Astrocyte (in vitro differentiated cells and primary cell): Measurements from ENCODE around the gene BLACAT1. TPM values are rescaled to one million over a fixed set of nuclear protein-coding genes. Genes with fewer than 3 reads are reported as not detected.
"Not testable (repeated sequence)": the region's sequence is repeated elsewhere in the genome, so short reads cannot be mapped to it uniquely, and the experiment has no call there.

Experiments
- DNase-seq: peaks from one replicate; pipeline ENCODE4 v3.0.0-alpha.2; 2010; ENCODE audit warnings: low read depth
- FAIRE-seq: peaks from 2 replicates; lab custom pipeline; 2011; peaks lifted over from hg19 to GRCh38; lab: Jason Lieb, UNC
- H2AFZ ChIP-seq: 2 replicates; pipeline ENCODE4 v1.6.0; 2012; ENCODE audit warnings: low read depth, low read length, inconsistent platforms
- H3K27ac ChIP-seq: 2 replicates; pipeline ENCODE4 v1.5.1; 2011; ENCODE audit warnings: low read depth, low read length, inconsistent platforms
- H3K27me3 ChIP-seq: 2 replicates; pipeline ENCODE4 v1.6.0; 2011; ENCODE audit warnings: low read length, inconsistent platforms; ENCODE audit not compliant: insufficient read depth
- H3K36me3 ChIP-seq: 2 replicates; pipeline ENCODE4 v1.5.1; 2011; ENCODE audit warnings: low read length, inconsistent platforms; ENCODE audit not compliant: insufficient read depth
- H3K4me1 ChIP-seq: 2 replicates; pipeline ENCODE4 v1.5.1; 2011; ENCODE audit warnings: low read length, inconsistent platforms; ENCODE audit not compliant: insufficient read depth
- H3K4me2 ChIP-seq: 2 replicates; pipeline ENCODE4 v1.6.0; 2012; ENCODE audit warnings: low read length, inconsistent platforms
- H3K4me3 ChIP-seq: 2 replicates; pipeline ENCODE4 v1.5.1; 2011; ENCODE audit warnings: low read depth, mild to moderate bottlenecking, low read length, inconsistent platforms; ENCODE audit not compliant: insufficient read depth
- H3K79me2 ChIP-seq: 2 replicates; pipeline ENCODE4 v1.6.0; 2012; ENCODE audit warnings: mild to moderate bottlenecking, low read length, inconsistent platforms; ENCODE audit not compliant: insufficient read depth
- H3K9ac ChIP-seq: 2 replicates; pipeline ENCODE4 v1.6.0; 2012; ENCODE audit warnings: mild to moderate bottlenecking, low read length, inconsistent platforms
- H3K9me3 ChIP-seq: 2 replicates; pipeline ENCODE4 v1.5.1; 2012; ENCODE audit warnings: low read depth, mild to moderate bottlenecking, low read length, inconsistent platforms; ENCODE audit not compliant: insufficient read depth
- H4K20me1 ChIP-seq: 2 replicates; pipeline ENCODE4 v1.6.0; 2012; ENCODE audit warnings: low read length, inconsistent platforms; ENCODE audit not compliant: insufficient read depth
- H3K27ac Mint-ChIP-seq: one replicate; pipeline ENCODE4 v1.8.0; 2021; ENCODE audit warnings: mild to moderate bottlenecking, mixed read lengths; ENCODE audit not compliant: unreplicated experiment
- H3K27me3 Mint-ChIP-seq: one replicate; pipeline ENCODE4 v1.8.0; 2021; ENCODE audit warnings: low read depth, mixed read lengths; ENCODE audit not compliant: unreplicated experiment
- H3K36me3 Mint-ChIP-seq: one replicate; pipeline ENCODE4 v1.8.0; 2021; ENCODE audit warnings: low read depth, mixed read lengths; ENCODE audit not compliant: unreplicated experiment
- H3K4me1 Mint-ChIP-seq: one replicate; pipeline ENCODE4 v1.8.0; 2021; ENCODE audit warnings: low read depth, mixed read lengths; ENCODE audit not compliant: unreplicated experiment
- H3K4me3 Mint-ChIP-seq: one replicate; pipeline ENCODE4 v1.8.0; 2021; ENCODE audit warnings: mild to moderate bottlenecking, moderate library complexity, mixed read lengths; ENCODE audit not compliant: unreplicated experiment
- H3K9me3 Mint-ChIP-seq: one replicate; pipeline ENCODE4 v1.8.0; 2021; ENCODE audit warnings: mild to moderate bottlenecking, mixed read lengths; ENCODE audit not compliant: unreplicated experiment
- CTCF ChIP-seq: IDR thresholded peaks from 2 replicates; pipeline ENCODE4 v1.5.1; 2011; ENCODE audit warnings: low read depth, mild to moderate bottlenecking, inconsistent platforms, low read length, moderate library complexity; ENCODE audit not compliant: insufficient read depth
- EZH2 ChIP-seq: IDR thresholded peaks from 2 replicates; pipeline ENCODE4 v1.6.1; 2012; ENCODE audit warnings: mild to moderate bottlenecking, low read length, inconsistent platforms; ENCODE audit not compliant: insufficient read depth
- total RNA-seq: library from RNA; stranded (reverse); gene quantifications from 2 replicates; pipeline ENCODE4 v1.2.1, GENCODE V29; 2021

Gene BLACAT1
- total RNA-seq, 1 donor from 2014 or later = 2.2 TPM

GRCh38 chr1:205484985-205485967, 29.4 kb upstream of the BLACAT1 start:
- H3K27ac Mint-ChIP-seq = peak overlapping the region; percentile 1
- H4K20me1 ChIP-seq = no peaks in the 10 kb centered on the region
- H3K9me3 Mint-ChIP-seq = no peaks in the 10 kb centered on the region
- no peaks in the 10 kb centered on the region for H3K36me3 Mint-ChIP-seq
- no peaks in the 10 kb centered on the region for H3K36me3 ChIP-seq
- DNase-seq (peak; percentile 24), FAIRE-seq (no peak)
- peaks cover 23% of the 10 kb centered on the region for H3K27me3 ChIP-seq
- no peak overlapping the region for H3K27ac ChIP-seq
- no peaks in the 10 kb centered on the region for H3K79me2 ChIP-seq
- peaks cover 5% of the 10 kb centered on the region for H3K4me1 ChIP-seq
- H3K4me3 ChIP-seq = no peak overlapping the region
- H3K4me1 Mint-ChIP-seq = peaks cover 4% of the 10 kb centered on the region
- peak; percentile 84 for TF ChIP-seq CTCF
- no peak for TF ChIP-seq EZH2
- H3K27me3 Mint-ChIP-seq = peaks cover 57% of the 10 kb centered on the region
- no peak overlapping the region for H2AFZ ChIP-seq
- H3K4me2 ChIP-seq = no peak overlapping the region
- no peak overlapping the region for H3K9ac ChIP-seq
- H3K9me3 ChIP-seq = no peaks in the 10 kb centered on the region
- H3K4me3 Mint-ChIP-seq = no peak overlapping the region

- Mint-ChIP-seq H3K4me1 (no peaks in the 10 kb centered on the region), H3K27ac (no peak overlapping the region), H3K36me3 (no peaks in the 10 kb centered on the region), H3K9me3 (no peaks in the 10 kb centered on the region), H3K4me3 (no peak overlapping the region), H3K27me3 (peaks cover 59% of the 10 kb centered on the region)
- Histone ChIP-seq H3K79me2 (no peaks in the 10 kb centered on the region), H3K36me3 (no peaks in the 10 kb centered on the region), H3K4me2 (no peak overlapping the region), H3K9ac (no peak overlapping the region), H3K4me3 (no peak overlapping the region), H4K20me1 (no peaks in the 10 kb centered on the region), H3K27ac (no peak overlapping the region), H3K4me1 (peaks cover 5% of the 10 kb centered on the region), H2AFZ (no peak overlapping the region), H3K9me3 (no peaks in the 10 kb centered on the region), H3K27me3 (peaks cover 21% of the 10 kb centered on the region)
- no peak for DNase-seq
- TF ChIP-seq CTCF (no peak), EZH2 (no peak)
- no peak for FAIRE-seq
Measured at GRCh38 chr1:205483372-205483771, 27.5 kb upstream of the BLACAT1 start.

GRCh38 chr1:205482587-205482986, 26.7 kb upstream of the BLACAT1 start:
- H3K27ac Mint-ChIP-seq, H3K79me2 ChIP-seq, H2AFZ ChIP-seq, H3K4me3 Mint-ChIP-seq, H3K27ac ChIP-seq, H3K9me3 Mint-ChIP-seq, H3K4me2 ChIP-seq, H3K4me3 ChIP-seq, H4K20me1 ChIP-seq, H3K9ac ChIP-seq, H3K36me3 ChIP-seq, H3K4me1 Mint-ChIP-seq, H3K36me3 Mint-ChIP-seq, H3K9me3 ChIP-seq, FAIRE-seq, DNase-seq: not testable (repeated sequence)
- Histone ChIP-seq H3K27me3 (peaks cover 21% of the 10 kb centered on the region), H3K4me1 (peaks cover 12% of the 10 kb centered on the region)
- peaks cover 60% of the 10 kb centered on the region for H3K27me3 Mint-ChIP-seq
